HG02610 (cell line): ENCODE results near the gene SH3BP1.

ENCODE experiments used
- ATAC-seq: cut with Tn5 transposase; IDR thresholded peaks from one replicate; pipeline ENCODE4 v1.9.1; 2021; ENCODE audit warnings: mild to moderate bottlenecking, moderate library complexity; ENCODE audit not compliant: unreplicated experiment

The SH3BP1 gene

DNA sequence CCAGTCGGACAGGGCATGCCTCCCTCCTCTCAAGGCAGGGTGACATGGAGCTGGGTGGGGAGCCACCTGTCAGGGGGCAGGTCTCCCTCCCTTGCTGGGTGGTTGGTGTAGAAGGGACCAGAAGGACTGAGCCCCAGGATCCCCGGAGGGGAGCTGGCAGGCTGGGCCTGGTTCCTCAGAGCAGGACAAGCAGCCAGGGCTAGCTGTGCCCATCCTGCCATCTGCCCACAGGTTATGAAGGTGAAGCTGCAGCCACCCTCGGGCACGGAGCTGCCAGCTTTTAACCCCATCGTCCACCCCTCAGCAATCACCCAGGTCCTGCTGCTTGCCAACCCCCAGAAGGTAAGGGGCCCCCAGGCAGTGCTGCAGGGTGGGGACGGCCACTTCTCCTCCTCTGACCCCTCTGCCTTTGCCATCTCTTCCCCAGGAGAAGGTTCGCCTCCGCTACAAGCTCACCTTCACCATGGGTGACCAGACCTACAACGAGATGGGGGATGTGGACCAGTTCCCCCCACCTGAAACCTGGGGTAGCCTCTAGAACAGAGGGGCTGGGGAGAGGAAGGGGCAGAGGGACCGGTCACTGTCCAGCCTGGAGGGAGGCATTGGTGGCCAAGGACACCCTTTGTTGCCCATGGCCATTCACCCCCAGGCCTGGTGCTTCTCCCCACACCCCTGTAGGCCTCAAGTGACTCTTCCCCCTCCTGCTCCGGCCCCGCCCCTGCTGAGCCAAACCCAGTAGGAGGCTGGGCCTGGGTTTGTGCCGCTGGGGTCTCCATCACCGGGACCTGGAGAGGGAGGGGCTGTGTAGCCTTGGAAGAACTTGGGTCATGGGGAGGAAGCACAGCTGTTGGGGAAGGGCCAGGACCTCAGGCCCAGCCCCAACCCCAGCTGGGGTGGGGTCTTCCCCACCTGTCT, 7.0 kb upstream of the SH3BP1 start:
- ATAC-seq = peak; percentile 8

DNA sequence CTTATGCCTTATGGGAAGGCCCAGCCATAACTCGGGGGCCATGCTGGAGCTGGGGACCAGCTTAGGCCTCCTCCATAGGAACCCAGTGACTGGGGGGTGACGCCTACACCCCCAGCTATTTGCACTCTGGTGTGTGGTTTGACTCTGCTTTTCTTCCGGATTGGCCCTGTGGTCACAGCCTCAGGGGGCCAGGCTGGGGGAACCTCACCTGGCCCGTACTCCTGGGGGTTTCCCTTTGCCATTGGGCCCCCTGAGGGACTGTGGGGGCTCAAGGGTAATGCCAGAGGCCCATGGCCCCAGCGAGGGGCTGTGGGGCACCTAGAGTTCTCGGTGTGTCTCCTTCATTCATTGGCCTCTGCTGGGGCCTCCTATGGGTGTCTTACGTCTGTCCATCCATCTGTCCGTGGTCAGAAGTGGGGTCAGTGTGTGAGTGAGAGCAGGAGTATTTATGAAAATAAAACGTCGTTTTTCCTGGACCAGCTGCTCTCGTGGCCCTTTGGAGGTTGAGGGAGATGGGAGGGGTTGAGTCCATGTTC, 6.3 kb upstream of the SH3BP1 start:
- peak; percentile 53 for ATAC-seq

- peak; percentile 47 for ATAC-seq
Measured at GRCh38 chr22:37633625-37634416, 5.6 kb upstream of the SH3BP1 start.

- ATAC-seq = no peak
Measured at GRCh38 chr22:37634417-37634924, 5.0 kb upstream of the SH3BP1 start.

- ATAC-seq = no peak
Measured at GRCh38 chr22:37635157-37635556, 4.3 kb upstream of the SH3BP1 start.

DNA sequence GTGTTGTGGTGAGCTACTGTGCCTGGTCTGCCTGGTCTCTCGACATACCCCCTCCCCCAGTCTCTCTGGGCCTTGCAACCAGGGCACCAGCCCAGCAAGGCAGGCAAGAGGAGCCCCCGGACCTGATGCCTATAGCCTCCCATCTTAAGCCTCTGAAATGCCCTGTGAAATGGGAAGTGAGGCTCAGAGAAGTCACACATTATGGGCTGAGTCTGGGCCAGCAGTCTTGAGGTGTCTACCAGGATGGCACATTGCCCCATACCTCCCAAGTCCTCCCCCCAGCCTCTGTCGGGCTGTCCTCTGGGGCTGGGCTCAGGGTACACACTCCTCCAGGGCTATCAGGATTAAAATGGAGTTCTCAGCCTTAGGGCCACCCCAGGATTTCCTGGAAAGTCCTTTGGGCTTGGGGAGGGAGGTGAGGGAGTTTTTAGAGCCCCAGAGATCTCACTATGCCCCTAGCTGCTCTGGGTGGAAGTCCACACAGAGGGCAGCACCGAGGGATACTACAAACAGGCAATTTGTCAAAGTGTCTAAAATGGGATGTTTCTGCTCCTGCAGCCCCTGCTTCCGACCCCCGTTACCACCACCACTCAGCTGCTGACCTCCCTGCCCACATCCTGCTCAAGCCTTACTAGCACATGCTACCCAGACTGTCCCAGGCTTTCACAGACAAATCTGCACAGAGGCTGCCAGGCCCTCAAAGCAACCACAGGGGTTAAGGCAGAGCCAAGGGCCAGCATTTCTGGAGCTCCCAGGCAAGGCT, 3.1 kb upstream of the SH3BP1 start:
- no peak for ATAC-seq

GRCh38 chr22:37636949-37637273, 2.6 kb upstream of the SH3BP1 start:
- ATAC-seq = no peak

- ATAC-seq = no peak
Measured at GRCh38 chr22:37638391-37639069, 939 bp upstream of the SH3BP1 start.

DNA sequence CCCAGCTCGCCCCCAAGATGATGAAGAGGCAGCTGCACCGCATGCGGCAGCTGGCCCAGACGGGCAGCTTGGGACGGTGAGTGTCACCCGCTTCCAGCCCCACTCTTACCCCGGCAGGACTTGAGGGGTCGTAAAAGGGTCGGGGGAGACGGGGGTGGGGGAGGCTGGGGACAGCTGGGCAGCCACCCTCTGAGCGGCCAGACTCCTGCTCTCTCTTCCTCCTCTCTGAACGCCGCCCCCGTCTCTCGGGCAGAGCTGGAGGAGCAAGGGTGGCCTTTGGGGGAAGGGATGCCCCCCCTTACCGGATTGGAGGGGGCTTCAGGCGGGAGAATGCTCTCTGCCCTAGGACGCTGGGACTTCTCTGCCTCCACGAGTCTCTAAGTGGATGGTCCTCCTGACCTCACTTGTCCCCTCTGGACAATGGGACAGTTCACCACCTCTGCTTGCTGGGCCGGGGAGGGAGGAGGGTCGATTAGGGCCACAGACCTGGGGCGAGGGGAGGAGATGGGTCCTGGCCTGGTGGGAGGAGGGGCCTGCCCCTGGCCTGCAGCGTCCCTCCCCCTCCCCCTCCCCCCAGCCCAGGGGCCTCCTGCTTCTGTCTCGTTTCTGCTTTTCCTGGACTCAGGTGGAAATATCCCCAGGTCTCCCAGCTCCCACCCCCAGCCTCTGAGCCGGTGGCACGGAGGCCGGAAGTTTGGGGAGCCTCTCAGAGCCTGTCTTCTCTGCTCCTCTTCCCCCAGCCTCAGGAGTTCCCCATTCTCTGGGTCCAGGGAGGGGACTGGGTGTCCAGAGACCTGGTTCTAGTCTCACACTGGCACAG, 512 bp downstream of the SH3BP1 start:
- ATAC-seq = no peak

DNA sequence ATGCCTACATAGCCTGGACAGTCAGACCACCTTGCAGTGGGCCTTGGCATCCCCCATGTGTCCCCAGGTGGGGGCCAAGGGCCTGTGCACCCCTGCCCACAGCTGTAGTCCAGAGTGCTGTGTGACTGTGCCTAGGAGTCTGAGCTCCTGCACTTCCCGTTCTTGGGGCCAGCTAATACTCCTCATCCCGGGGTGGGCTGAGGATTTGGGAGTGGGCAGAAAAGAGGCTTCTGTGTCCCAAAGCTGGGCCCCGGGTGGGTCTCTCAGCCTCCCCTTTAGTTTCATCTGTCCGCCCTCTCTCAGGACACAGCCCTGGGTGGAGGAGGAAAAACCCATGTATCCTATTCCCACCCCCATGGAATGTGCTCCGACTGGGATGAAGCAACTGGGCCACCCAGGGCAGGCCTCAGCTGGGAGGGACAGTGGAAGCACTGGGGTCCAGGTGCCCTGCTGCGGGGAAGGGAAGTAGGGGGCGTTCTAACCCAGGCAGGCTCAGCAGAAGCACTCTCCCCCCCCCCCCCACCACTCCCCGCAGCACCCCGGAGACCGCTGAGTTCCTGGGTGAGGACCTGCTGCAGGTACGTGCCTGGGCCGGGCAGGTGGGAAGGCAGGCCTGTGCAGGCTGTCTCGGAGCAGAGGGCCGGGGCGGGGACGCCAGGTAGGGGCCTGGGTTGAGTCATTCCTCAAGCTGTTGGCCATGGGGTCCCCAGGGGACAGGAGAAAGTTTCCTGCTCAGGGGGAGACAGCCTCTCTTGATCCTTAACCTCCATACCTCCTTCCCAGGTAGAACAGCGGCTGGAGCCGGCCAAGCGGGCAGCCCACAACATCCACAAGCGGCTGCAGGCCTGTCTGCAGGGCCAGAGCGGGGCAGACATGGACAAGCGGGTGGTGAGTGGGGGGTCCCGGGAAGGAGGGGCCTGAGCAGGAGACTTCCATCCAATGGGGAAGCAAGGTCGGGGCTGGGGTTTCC, 1.4 kb downstream of the SH3BP1 start:
- ATAC-seq = no peak

DNA sequence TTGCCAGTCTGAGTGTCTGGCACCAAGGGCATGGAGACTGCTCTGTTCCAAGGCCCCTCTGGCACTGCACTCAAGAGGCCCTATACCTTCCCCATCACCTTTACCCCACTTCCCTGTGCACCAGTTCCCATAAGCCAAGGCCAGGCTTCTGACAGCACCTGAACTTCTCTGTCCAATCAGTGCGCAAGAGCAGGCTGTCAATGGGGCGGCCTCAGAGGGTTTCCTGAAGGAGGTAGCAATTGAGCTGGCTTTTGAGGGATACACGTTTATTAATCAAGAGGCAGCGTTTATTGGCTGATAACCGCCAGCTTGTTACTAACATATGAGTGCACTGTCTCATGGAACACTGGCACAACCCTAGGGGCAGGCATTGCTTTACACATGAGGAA, 2.1 kb downstream of the SH3BP1 start:
- no peak for ATAC-seq

DNA sequence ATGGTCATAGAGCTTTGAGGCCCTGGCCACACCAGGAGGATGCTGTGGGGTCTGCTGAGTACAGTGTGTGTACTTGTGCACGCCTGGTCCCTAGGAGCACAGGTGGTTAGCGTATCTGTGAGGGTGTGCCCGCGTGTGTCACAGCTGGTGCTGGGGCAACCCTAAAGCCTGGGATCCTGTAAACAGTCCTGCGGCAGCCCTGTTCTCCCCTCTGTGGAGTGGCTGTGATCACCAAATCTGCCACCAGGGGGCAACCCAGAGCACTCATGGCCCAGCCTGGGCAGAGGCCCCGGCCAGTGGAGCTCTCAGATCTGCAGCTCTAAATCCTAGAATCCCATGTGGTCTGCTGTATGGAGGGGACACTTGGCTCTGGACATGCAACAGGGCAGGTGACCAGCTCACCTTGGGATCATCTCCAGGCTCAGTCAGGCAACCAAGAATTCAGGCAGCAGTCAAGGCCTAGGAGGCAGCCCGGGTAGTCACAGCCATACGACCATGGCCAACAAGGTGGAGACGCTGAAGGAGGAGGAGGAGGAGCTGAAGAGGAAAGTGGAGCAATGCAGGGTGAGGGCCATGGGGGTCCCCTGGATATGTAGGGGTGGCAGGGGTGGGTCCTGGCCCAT, 3.9 kb downstream of the SH3BP1 start:
- ATAC-seq = peak; percentile 43

DNA sequence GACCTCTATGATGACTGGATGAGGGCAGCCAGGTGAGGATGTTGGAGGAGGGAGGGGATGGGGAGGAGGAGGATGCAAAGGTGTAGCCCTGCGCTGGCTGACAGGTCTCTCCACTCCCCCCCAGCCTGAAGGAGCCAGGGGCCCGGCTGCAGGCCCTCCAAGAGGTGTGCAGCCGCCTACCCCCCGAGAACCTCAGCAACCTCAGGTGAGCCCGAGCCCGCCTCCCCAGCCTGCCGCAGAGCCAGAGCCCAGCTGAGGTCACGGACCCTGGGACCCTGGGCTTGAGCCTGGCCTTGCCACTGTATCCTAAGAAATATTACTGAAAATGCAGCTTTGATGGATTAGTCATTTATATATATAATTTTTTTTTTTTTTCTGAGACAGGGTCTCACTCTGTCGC, 7.8 kb downstream of the SH3BP1 start:
- no peak for ATAC-seq

DNA sequence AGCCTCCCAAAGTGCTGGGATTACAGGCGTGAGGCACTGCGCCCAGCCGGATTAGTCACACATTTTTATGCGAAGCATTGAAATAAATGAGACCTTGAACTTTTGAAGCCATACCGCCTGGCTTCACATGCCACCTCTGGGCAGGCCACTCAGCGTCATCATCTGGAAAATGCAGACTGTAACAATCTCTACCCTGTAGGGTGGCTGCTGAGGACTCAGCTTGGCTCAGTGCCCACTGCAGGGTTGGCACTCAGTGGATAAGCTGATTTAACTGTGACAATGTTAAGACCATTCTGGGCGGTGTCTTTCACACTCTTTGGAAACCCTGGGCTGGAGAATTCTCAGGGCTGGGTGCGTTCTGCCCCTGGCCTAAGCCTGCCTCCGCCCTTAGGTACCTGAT, 8.5 kb downstream of the SH3BP1 start:
- no peak for ATAC-seq

- ATAC-seq = no peak
Measured at GRCh38 chr22:37650463-37651136, 11.1 kb downstream of the SH3BP1 start.

GRCh38 chr22:37654563-37655251, 15.2 kb downstream of the SH3BP1 start:
- ATAC-seq = no peak

GRCh38 chr22:37655252-37655563, 15.7 kb downstream of the SH3BP1 start:
- no peak for ATAC-seq
